Measurements from ENCODE around the gene NAP1L1. TPM values are rescaled to one million over a fixed set of nuclear protein-coding genes. Genes with fewer than 3 reads are reported as not detected.

NAP1L1 gene
- total RNA-seq, 1 experiment from 2014 or later = 620 TPM

DNA sequence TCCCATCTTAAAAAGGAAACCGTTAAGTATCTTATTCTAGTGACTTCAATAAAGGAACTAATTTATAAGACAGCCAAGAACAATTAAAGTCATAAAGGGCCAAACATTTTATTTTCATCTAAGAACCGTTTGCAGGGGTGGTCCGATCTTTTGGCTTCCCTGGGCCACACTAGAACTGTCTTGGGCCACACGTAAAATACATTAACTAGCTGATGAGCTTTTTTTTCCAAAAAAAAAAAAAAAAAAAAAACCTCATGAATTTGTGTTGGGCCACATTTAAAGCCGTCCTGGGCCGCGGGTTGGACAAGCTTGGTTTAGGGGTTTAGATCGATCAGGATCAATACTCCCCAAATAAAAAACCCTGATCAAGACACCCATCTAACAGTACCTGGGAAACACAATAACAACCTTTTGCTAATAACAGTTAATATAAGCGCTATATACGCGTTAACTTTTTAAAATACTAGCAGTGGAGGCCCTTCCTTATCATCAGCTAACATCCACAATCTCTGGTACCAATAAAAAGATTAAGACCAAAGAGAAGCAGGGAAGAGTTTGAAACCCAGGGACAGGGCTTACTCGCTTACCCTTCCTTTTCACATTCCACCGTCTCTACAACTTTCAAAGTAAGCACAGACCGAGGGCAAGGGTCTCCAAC lies 1.1 kb downstream of the NAP1L1 start:
- peaks cover 26% of the 10 kb centered on the region for H3K4me1 ChIP-seq (ENCODE audit: control insufficient read depth, insufficient read depth, low read length)
- BruUV-seq (replicated peaks) = no TSS peak
- TF ChIP-seq SIN3A (IDR thresholded peaks at IDR 0.05; ENCODE audit: borderline replicate concordance, insufficient read depth, low read depth, low read length) (no peak), POLR2AphosphoS5 (IDR thresholded peaks at IDR 0.05; ENCODE audit: low read depth, low read length) (peak; percentile 34)
- no peaks in the 10 kb centered on the region for H3K27me3 ChIP-seq (ENCODE audit: control insufficient read depth, insufficient read depth, low read length)
- H3K4me3 ChIP-seq (ENCODE audit: low read depth in 2 of 2, low read length in 2 of 2) = peak overlapping the region; percentile 61 to 96
- ATAC-seq (no peak), DNase-seq (ENCODE audit: low read depth, low spot score) (no peak)
- POLR2A ChIA-PET = interaction anchor here (0.6 kb wide), 3 partner anchors 99 to 281 kb away, joined by 6 to 7 read pairs (median 7); no protein-coding TSS in a partner anchor
- CTCF ChIA-PET = no interaction called here
- H3K9me3 ChIP-seq (ENCODE audit: control insufficient read depth, insufficient read depth, low read depth, low read length) = no peaks in the 10 kb centered on the region
- in situ Hi-C loops (cut with HindIII; ENCODE audit: low pct_unique_long_range_greater_than_20kb, low sequenced_read_pairs) (no loop called here), intact Hi-C loops (cut with micrococcal nuclease; ENCODE audit: unreplicated experiment) (loop anchor here (5.0 to 10.0 kb wide), 3 partner anchors 71 to 371 kb away; partner anchors contain the start of gene BBS10)
- H3K27ac ChIP-seq (ENCODE audit: low read length) = peak overlapping the region; percentile 90
- peaks cover 10% of the 10 kb centered on the region; the same call in 1 of the 2 replicates for H3K36me3 ChIP-seq (ENCODE audit: control insufficient read depth, insufficient read depth, low read length)

GRCh38 chr12:76081909-76082308 lies 2.6 kb downstream of the NAP1L1 start:
- TF ChIP-seq CTCF (IDR thresholded peaks at IDR 0.05) = no peak
- TF ChIP-seq SIN3A (IDR thresholded peaks at IDR 0.05; ENCODE audit: borderline replicate concordance, insufficient read depth, low read depth, low read length) = no peak
- TF ChIP-seq, protein P1, sequence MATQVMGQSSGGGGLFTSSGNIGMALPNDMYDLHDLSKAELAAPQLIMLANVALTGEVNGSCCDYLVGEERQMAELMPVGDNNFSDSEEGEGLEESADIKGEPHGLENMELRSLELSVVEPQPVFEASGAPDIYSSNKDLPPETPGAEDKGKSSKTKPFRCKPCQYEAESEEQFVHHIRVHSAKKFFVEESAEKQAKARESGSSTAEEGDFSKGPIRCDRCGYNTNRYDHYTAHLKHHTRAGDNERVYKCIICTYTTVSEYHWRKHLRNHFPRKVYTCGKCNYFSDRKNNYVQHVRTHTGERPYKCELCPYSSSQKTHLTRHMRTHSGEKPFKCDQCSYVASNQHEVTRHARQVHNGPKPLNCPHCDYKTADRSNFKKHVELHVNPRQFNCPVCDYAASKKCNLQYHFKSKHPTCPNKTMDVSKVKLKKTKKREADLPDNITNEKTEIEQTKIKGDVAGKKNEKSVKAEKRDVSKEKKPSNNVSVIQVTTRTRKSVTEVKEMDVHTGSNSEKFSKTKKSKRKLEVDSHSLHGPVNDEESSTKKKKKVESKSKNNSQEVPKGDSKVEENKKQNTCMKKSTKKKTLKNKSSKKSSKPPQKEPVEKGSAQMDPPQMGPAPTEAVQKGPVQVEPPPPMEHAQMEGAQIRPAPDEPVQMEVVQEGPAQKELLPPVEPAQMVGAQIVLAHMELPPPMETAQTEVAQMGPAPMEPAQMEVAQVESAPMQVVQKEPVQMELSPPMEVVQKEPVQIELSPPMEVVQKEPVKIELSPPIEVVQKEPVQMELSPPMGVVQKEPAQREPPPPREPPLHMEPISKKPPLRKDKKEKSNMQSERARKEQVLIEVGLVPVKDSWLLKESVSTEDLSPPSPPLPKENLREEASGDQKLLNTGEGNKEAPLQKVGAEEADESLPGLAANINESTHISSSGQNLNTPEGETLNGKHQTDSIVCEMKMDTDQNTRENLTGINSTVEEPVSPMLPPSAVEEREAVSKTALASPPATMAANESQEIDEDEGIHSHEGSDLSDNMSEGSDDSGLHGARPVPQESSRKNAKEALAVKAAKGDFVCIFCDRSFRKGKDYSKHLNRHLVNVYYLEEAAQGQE (IDR thresholded peaks at IDR 0.05; ENCODE audit: insufficient read depth in 1 of 2, low read depth in 2 of 2, low read length in 1 of 2) = no peak
- TF ChIP-seq POLR2AphosphoS5 (IDR thresholded peaks at IDR 0.05; ENCODE audit: low read depth, low read length) = no peak
- no peak for TF ChIP-seq TCF7L2 (IDR thresholded peaks at IDR 0.05; ENCODE audit: low read depth, low read length)
- H3K27me3 ChIP-seq (ENCODE audit: control insufficient read depth, insufficient read depth, low read length) = no peaks in the 10 kb centered on the region
- peak overlapping the region; percentile 4 to 96; a peak in 3 of 4 replicates for H3K4me3 ChIP-seq (ENCODE audit: low read depth in 2 of 2, low read length in 2 of 2)
- H3K4me1 ChIP-seq (ENCODE audit: control insufficient read depth, insufficient read depth, low read length) = peaks cover 32% of the 10 kb centered on the region
- BruUV-seq (replicated peaks) = no TSS peak
- intact Hi-C loops (cut with micrococcal nuclease; ENCODE audit: unreplicated experiment) (loop anchor here (5.0 to 10.0 kb wide), 3 partner anchors 73 to 373 kb away; partner anchors contain the start of gene BBS10), in situ Hi-C loops (cut with HindIII; ENCODE audit: low pct_unique_long_range_greater_than_20kb, low sequenced_read_pairs) (no loop called here)
- peak overlapping the region; percentile 13; the same call in 1 of the 2 replicates for H3K27ac ChIP-seq (ENCODE audit: low read length)
- POLR2A ChIA-PET = no interaction called here
- H3K9me3 ChIP-seq (ENCODE audit: control insufficient read depth, insufficient read depth, low read depth, low read length) = no peaks in the 10 kb centered on the region
- ATAC-seq (no peak), DNase-seq (ENCODE audit: low read depth, low spot score) (no peak)
- peaks cover 10% of the 10 kb centered on the region; the same call in 1 of the 2 replicates for H3K36me3 ChIP-seq (ENCODE audit: control insufficient read depth, insufficient read depth, low read length)
- CTCF ChIA-PET = no interaction called here

All from Panc1 (cell line).